PC-3 (cell line): ENCODE results near the gene IL36B.

Experiments
- EZH2 ChIP-seq: fragments of 300-600 bp; sonication (generic); IDR thresholded peaks from one replicate; pipeline ENCODE4 v1.6.1; 2017; ENCODE audit warnings: antibody characterized with exemption, mild to moderate bottlenecking, low read length; ENCODE audit not compliant: unreplicated experiment
- TF ChIP-seq, protein P1 (sequence below): fragments of 300-600 bp; sonication (generic); conservative IDR thresholded peaks from 2 replicates; pipeline ENCODE4 v1.5.1; 2017; ENCODE audit warnings: antibody characterized with exemption, low read depth, mild to moderate bottlenecking, low read length

DNA sequence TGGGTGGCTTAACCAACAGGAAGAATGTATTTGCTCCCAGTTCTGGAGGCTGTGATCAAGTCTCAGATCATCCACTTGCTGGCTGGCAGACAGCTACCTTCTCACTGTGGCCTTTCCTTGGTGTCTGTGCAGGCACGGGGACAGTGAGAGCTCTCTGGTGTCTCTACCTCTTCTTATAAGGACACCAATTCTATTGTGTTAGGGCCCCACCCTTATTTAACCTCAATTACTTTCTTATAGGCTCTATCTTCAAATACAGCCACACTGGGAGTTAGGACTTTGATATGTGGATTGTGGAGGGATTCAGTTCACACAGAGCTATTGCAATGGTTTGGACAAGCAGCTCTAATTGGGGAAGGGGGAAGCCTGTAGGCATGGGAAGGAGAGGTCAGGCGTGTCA, 49.5 kb upstream of the IL36B start:
- TF ChIP-seq, protein P1, sequence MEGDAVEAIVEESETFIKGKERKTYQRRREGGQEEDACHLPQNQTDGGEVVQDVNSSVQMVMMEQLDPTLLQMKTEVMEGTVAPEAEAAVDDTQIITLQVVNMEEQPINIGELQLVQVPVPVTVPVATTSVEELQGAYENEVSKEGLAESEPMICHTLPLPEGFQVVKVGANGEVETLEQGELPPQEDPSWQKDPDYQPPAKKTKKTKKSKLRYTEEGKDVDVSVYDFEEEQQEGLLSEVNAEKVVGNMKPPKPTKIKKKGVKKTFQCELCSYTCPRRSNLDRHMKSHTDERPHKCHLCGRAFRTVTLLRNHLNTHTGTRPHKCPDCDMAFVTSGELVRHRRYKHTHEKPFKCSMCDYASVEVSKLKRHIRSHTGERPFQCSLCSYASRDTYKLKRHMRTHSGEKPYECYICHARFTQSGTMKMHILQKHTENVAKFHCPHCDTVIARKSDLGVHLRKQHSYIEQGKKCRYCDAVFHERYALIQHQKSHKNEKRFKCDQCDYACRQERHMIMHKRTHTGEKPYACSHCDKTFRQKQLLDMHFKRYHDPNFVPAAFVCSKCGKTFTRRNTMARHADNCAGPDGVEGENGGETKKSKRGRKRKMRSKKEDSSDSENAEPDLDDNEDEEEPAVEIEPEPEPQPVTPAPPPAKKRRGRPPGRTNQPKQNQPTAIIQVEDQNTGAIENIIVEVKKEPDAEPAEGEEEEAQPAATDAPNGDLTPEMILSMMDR = no peak
- TF ChIP-seq EZH2 = no peak
